HFFc6 (cell line): Measurements from ENCODE around the gene SCAF1. TPM values are rescaled to one million over a fixed set of nuclear protein-coding genes. Genes with fewer than 3 reads are reported as not detected.

ENCODE experiments used
- DNase-seq: peaks from one replicate; pipeline ENCODE4 v3.0.0-alpha.2; 2018
- H3K27ac Mint-ChIP-seq: 2 replicates; pipeline ENCODE4 v1.8.0; 2020; ENCODE audit warnings: mild to moderate bottlenecking, mixed read lengths
- H3K27me3 Mint-ChIP-seq: 2 replicates; pipeline ENCODE4 v1.8.0; 2021; ENCODE audit warnings: mild to moderate bottlenecking, moderate library complexity, mixed read lengths; ENCODE audit not compliant: insufficient read depth
- H3K36me3 Mint-ChIP-seq: 2 replicates; pipeline ENCODE4 v1.8.0; 2021; ENCODE audit warnings: low read depth, mixed read lengths
- H3K4me1 Mint-ChIP-seq: 2 replicates; pipeline ENCODE4 v1.8.0; 2020; ENCODE audit warnings: low read depth, mixed read lengths
- H3K4me3 Mint-ChIP-seq: 2 replicates; pipeline ENCODE4 v1.8.0; 2020; ENCODE audit warnings: mild to moderate bottlenecking, moderate library complexity, mixed read lengths
- H3K9me3 Mint-ChIP-seq: 2 replicates; pipeline ENCODE4 v1.8.0; 2020; ENCODE audit warnings: mild to moderate bottlenecking, mixed read lengths
- microRNA-seq: library from miRNA; unstranded; fragments of <30 nt; microRNA quantifications from one replicate; pipeline ENCODE4, GENCODE V29; 2019
- total RNA-seq, 6 experiments: library from RNA; stranded (reverse); fragmentation: NEBNext Ultra II Directional; extraction: Animal tissue kit (Norgen Biotek cat#: 25700); gene quantifications; 2 replicates in 1 of 6; 3 replicates in 5 of 6; pipeline ENCODE4 v1.2.3, GENCODE V29; 2021
- TF ChIP-seq, protein P1 (sequence below): fragments of 200-600 bp; sonication (generic); IDR thresholded peaks from 2 replicates; pipeline ENCODE4 v1.5.0; 2021; ENCODE audit warnings: antibody characterized with exemption, mild to moderate bottlenecking

SCAF1 gene
- total RNA-seq, 6 experiments from 2014 or later = 112 to 134 (median 121) TPM

DNA sequence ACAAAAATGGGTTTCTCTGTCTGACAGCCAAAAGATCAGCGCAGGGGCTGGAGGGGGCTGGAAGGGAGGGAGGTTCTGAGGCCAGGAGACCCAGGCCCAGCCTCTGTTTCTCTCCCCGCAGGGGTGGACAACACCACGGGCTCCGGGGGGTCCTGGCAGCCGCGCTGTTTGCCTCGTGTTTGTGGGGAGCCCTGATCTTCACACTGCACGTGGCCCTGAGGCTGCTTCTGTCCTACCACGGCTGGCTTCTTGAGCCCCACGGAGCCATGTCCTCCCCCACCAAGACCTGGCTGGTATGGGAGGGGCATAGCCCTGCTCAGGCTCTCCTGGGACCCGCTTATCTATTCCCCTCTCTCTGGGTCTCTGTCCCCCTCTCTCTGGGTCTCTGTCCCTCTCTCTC lies 58.6 kb downstream of the SCAF1 start:
- DNase-seq = no peak
- Mint-ChIP-seq H3K27me3 (no peaks in the 10 kb centered on the region; the same call in 1 of the 2 replicates), H3K4me1 (no peaks in the 10 kb centered on the region), H3K27ac (no peak overlapping the region), H3K4me3 (no peak overlapping the region), H3K36me3 (0 out of 2 replicates have a peak, but pooled peaks cover 5% of the 10 kb centered on the region), H3K9me3 (no peaks in the 10 kb centered on the region)
- TF ChIP-seq, protein P1, sequence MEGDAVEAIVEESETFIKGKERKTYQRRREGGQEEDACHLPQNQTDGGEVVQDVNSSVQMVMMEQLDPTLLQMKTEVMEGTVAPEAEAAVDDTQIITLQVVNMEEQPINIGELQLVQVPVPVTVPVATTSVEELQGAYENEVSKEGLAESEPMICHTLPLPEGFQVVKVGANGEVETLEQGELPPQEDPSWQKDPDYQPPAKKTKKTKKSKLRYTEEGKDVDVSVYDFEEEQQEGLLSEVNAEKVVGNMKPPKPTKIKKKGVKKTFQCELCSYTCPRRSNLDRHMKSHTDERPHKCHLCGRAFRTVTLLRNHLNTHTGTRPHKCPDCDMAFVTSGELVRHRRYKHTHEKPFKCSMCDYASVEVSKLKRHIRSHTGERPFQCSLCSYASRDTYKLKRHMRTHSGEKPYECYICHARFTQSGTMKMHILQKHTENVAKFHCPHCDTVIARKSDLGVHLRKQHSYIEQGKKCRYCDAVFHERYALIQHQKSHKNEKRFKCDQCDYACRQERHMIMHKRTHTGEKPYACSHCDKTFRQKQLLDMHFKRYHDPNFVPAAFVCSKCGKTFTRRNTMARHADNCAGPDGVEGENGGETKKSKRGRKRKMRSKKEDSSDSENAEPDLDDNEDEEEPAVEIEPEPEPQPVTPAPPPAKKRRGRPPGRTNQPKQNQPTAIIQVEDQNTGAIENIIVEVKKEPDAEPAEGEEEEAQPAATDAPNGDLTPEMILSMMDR = no peak

DNA sequence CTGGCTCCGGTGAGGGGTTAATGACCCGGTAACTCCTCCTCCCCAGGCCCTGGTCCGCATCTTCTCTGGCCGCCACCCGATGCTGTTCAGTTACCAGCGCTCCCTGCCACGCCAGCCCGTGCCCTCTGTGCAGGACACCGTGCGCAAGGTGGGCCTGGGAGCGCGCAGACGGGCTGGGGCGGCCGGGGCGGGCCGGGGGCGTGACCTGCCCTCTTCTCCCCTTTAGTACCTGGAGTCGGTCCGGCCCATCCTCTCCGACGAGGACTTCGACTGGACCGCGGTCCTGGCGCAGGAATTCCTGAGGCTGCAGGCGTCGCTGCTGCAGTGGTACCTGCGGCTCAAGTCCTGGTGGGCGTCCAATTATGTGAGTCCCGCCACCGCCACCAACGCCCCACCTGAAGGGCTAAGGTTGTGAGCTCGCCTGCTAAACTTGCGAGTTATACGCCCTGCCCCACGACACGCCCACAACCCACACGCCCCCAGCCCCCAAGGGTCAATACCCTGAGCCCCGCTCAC lies 59.3 kb downstream of the SCAF1 start:
- H3K27me3 Mint-ChIP-seq = no peaks in the 10 kb centered on the region; the same call in 1 of the 2 replicates
- H3K4me1 Mint-ChIP-seq = no peaks in the 10 kb centered on the region
- TF ChIP-seq, protein P1 = no peak
- no peak overlapping the region for H3K4me3 Mint-ChIP-seq
- no peak for DNase-seq
- H3K36me3 Mint-ChIP-seq = 0 out of 2 replicates have a peak, but pooled peaks cover 5% of the 10 kb centered on the region
- H3K9me3 Mint-ChIP-seq = no peaks in the 10 kb centered on the region
- no peak overlapping the region for H3K27ac Mint-ChIP-seq

DNA sequence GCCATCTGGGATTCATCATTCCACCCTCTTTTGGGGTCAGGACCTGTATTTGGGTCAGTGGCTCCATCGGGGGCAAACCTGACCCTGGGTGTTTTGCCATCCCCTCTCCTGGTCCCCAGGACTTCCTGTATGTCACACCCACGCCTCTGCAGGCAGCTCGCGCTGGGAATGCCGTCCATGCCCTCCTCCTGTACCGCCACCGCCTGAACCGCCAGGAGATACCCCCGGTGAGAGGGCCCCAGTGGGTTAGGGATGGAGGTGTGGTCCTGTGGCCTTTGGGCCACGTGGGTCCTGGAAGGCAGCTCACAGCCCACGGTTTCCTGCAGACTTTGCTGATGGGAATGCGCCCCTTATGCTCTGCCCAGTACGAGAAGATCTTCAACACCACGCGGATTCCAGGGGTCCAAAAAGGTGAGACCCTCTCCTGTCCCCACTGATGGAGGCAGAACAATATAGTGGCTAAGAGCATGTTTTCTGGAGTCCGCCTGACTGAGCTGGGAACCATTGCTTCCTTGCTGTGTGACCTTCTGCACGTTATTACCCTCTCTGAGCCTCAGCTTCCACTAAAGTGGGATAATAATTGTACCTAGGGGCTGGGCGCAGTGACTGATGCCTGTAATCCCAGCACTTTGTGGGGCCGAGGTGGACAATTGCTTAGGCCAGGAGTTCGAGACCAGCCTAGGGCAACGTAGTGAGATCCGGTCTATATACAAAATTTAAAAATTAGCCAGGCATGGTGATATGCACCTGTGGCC lies 63.1 kb downstream of the SCAF1 start:
- H3K4me3 Mint-ChIP-seq = no peak overlapping the region
- no peak overlapping the region for H3K27ac Mint-ChIP-seq
- H3K9me3 Mint-ChIP-seq = no peaks in the 10 kb centered on the region
- DNase-seq = no peak
- peaks cover 9% of the 10 kb centered on the region for H3K36me3 Mint-ChIP-seq
- H3K4me1 Mint-ChIP-seq = no peaks in the 10 kb centered on the region
- TF ChIP-seq, protein P1 = no peak
- H3K27me3 Mint-ChIP-seq = peaks cover 2% of the 10 kb centered on the region; the same call in 1 of the 2 replicates

DNA sequence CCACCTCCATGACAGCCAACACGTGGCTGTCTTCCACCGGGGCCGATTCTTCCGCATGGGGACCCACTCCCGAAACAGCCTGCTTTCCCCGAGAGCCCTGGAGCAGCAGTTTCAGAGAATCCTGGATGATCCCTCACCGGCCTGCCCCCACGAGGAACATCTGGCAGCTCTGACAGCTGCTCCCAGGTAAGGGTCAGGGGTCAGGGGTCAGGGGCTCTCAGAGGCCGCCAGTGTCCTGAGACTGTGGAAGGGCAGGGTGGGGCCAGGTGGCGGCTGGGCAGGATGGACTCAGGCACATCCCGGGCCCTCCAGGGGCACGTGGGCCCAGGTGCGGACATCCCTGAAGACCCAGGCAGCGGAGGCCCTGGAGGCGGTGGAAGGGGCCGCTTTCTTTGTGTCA lies 63.9 kb downstream of the SCAF1 start:
- peaks cover 8% of the 10 kb centered on the region for H3K4me1 Mint-ChIP-seq
- peaks cover 5% of the 10 kb centered on the region for H3K27me3 Mint-ChIP-seq
- H3K36me3 Mint-ChIP-seq = peaks cover 18% of the 10 kb centered on the region
- H3K9me3 Mint-ChIP-seq = no peaks in the 10 kb centered on the region
- H3K4me3 Mint-ChIP-seq = no peak overlapping the region
- no peak for DNase-seq
- no peak overlapping the region for H3K27ac Mint-ChIP-seq
- TF ChIP-seq, protein P1 = no peak

Small RNAs within 50 kb of the gene (microRNA-seq; reads per million reads assigned to microRNA genes)
- not detected for gene MIR5088

Other genes starting within 250 kb of the SCAF1 start
- not detected for gene PTH2, start 218.8 kb upstream of the SCAF1 start, total RNA-seq
- gene GFY, start 216.8 kb upstream of the SCAF1 start, total RNA-seq = not detected
- under 1 TPM in 5 of 6 experiments, not detected in 1; 0.05 to 0.17 (median 0.09) TPM for gene SLC17A7, start 200.7 kb upstream of the SCAF1 start, total RNA-seq
- gene PIH1D1, start 190.4 kb upstream of the SCAF1 start, total RNA-seq = 10 to 100 TPM; 55.8 to 65.6 (median 57.5) TPM
- gene ALDH16A1, start 189.0 kb upstream of the SCAF1 start, total RNA-seq = 10 to 100 TPM; 13.9 to 23.0 (median 19.8) TPM
- gene FLT3LG, start 168.0 kb upstream of the SCAF1 start, total RNA-seq = 10 to 100 TPM in 2 of 6 experiments, 1 to 10 TPM in 4; 4.9 to 12.5 (median 9.4) TPM
- 1,000 to 10,000 TPM; 2,015 to 2,373 (median 2,179) TPM for gene RPL13A, start 154.6 kb upstream of the SCAF1 start, total RNA-seq
- 1,000 to 10,000 TPM; 1,343 to 1,545 (median 1,429) TPM for gene RPS11, start 145.8 kb upstream of the SCAF1 start, total RNA-seq
- 10 to 100 TPM; 33.2 to 39.3 (median 37.4) TPM for gene FCGRT, start 129.5 kb upstream of the SCAF1 start, total RNA-seq
- 100 to 1,000 TPM; 117 to 316 (median 287) TPM for gene RCN3, start 114.2 kb upstream of the SCAF1 start, total RNA-seq
- gene NOSIP, start 61.7 kb upstream of the SCAF1 start, total RNA-seq = 10 to 100 TPM; 66.0 to 79.7 (median 72.4) TPM
- gene PRRG2, start 60.9 kb upstream of the SCAF1 start, total RNA-seq = under 1 TPM; 0.33 to 0.69 (median 0.42) TPM
- 10 to 100 TPM; 23.3 to 26.2 (median 24.3) TPM for gene PRR12, start 51.0 kb upstream of the SCAF1 start, total RNA-seq
- 100 to 1,000 TPM; 130 to 162 (median 133) TPM for gene RRAS, start 2.1 kb upstream of the SCAF1 start, total RNA-seq
- gene IRF3, start 23.6 kb downstream of the SCAF1 start, total RNA-seq = 10 to 100 TPM; 55.5 to 72.8 (median 58.7) TPM
- gene BCL2L12, start 23.7 kb downstream of the SCAF1 start, total RNA-seq = 10 to 100 TPM; 23.9 to 34.2 (median 33.4) TPM
- 100 to 1,000 TPM; 209 to 226 (median 217) TPM for gene PRMT1, start 35.1 kb downstream of the SCAF1 start, total RNA-seq
- under 1 TPM; 0.74 to 0.99 (median 0.87) TPM for gene ADM5, start 47.4 kb downstream of the SCAF1 start, total RNA-seq
- 10 to 100 TPM; 32.7 to 42.6 (median 36.4) TPM for gene CPT1C, start 48.9 kb downstream of the SCAF1 start, total RNA-seq
- not detected for gene TSKS, start 121.1 kb downstream of the SCAF1 start, total RNA-seq
- 100 to 1,000 TPM; 145 to 177 (median 162) TPM for gene AP2A1, start 124.8 kb downstream of the SCAF1 start, total RNA-seq
- gene FUZ, start 171.1 kb downstream of the SCAF1 start, total RNA-seq = 10 to 100 TPM in 5 of 6 experiments, 1 to 10 TPM in 1; 9.4 to 14.2 (median 11.7) TPM
- 10 to 100 TPM; 44.5 to 50.6 (median 47.8) TPM for gene MED25, start 176.1 kb downstream of the SCAF1 start, total RNA-seq
- gene PTOV1, start 208.9 kb downstream of the SCAF1 start, total RNA-seq = 100 to 1,000 TPM; 157 to 176 (median 162) TPM
- gene PNKP, start 225.4 kb downstream of the SCAF1 start, total RNA-seq = 10 to 100 TPM; 39.7 to 48.7 (median 47.2) TPM
- gene AKT1S1, start 235.1 kb downstream of the SCAF1 start, total RNA-seq = 100 to 1,000 TPM in 5 of 6 experiments, 10 to 100 TPM in 1; 98.5 to 128 (median 104) TPM
- gene TBC1D17, start 235.5 kb downstream of the SCAF1 start, total RNA-seq = 10 to 100 TPM; 42.8 to 53.3 (median 46.8) TPM